ENCODE results near the gene LYPD8.

The LYPD8 gene

DNA sequence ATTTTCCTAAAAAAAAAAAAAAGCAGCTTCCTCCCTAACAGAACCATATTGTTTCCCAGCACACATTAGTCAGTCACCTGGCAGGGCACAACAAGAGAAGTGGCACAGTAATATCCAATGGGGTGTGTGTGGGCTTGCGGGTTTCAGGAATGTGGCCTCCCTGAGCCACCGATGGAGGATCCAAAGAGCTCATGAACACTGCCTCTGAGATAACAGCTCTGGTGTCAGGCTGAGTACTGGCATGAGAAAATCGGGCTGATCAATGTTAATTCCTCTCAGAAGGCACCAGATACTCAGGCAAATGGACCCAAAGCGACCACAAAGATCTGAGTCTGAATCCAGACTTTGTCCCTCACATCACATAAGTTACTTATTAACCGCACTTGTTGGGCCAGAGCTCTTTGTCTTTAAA lies 2.2 kb upstream of the LYPD8 start:
- DNase-seq (ENCODE audit: extremely low read depth, low read depth) = no peak
- TF ChIP-seq, protein P1, sequence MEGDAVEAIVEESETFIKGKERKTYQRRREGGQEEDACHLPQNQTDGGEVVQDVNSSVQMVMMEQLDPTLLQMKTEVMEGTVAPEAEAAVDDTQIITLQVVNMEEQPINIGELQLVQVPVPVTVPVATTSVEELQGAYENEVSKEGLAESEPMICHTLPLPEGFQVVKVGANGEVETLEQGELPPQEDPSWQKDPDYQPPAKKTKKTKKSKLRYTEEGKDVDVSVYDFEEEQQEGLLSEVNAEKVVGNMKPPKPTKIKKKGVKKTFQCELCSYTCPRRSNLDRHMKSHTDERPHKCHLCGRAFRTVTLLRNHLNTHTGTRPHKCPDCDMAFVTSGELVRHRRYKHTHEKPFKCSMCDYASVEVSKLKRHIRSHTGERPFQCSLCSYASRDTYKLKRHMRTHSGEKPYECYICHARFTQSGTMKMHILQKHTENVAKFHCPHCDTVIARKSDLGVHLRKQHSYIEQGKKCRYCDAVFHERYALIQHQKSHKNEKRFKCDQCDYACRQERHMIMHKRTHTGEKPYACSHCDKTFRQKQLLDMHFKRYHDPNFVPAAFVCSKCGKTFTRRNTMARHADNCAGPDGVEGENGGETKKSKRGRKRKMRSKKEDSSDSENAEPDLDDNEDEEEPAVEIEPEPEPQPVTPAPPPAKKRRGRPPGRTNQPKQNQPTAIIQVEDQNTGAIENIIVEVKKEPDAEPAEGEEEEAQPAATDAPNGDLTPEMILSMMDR (IDR thresholded peaks at IDR 0.05; ENCODE audit: low read depth, low read length) = no peak

DNA sequence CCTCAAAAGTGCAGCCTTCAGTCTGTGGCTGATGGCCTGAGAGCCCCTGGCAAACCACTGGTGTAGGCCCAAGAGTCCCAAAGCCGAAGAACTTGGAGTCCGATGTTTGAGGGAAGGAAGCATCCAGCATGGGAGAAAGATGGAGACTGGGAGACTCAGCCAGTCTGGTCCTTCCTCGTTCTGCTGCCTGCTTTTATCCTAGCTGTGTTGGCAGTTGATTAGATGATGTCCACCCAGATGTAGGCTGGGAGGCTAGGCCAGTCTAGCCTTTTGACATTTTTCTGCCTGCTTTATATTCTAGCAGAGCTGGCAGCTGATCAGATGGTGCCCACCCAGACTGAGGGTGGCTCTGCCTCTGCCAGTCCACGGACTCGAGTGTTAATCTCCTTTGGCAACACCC lies 1.1 kb upstream of the LYPD8 start:
- no peak for DNase-seq (ENCODE audit: extremely low read depth, low read depth)

DNA sequence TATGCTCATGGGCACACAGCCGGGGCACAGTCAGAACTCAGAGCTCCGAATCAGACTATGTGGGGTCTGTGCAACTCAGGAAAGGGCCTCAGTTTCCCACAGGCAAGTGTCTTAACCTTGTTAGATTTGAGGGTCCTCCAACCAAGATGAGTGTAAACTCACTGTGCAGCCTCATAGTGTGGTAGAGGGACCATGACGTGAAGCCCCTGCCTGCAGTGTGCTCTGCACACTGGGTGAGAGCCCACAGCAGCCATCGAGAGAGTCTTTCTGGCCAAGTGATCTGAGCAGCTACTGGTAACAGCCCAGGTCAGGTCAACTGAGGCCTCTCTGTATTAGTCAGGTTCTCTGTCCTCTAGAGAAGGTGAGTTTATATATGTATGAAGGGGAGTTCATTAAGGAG lies 592 bp upstream of the LYPD8 start:
- TF ChIP-seq, protein P1 (IDR thresholded peaks at IDR 0.05; ENCODE audit: low read depth, low read length) = no peak

More for the DNA sequence above, 1.1 kb upstream of the LYPD8 start:
- TF ChIP-seq, protein P1 (IDR thresholded peaks at IDR 0.05; ENCODE audit: low read depth, low read length) = no peak

DNA sequence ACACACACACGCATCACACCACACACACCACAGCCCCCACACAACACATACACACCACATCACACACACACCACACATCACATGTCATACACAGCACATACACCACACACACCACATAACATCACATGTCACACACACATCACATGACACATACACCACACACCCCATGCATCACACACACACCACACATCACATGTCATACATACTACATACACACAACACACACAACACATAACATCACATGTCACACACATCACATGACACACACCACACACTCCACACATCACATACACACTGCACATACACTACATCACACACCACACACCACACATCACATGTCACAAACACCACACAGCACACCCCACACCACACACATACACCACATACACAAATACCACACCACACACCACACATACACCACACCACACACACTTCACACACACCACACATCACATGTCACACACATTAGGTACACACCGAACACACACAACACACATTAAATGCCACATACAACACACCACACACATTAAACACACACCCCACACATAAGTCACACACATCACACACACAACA lies 1.8 kb downstream of the LYPD8 start:
- TF ChIP-seq, protein P1 (IDR thresholded peaks at IDR 0.05; ENCODE audit: low read depth, low read length) = no peak
- DNase-seq (ENCODE audit: extremely low read depth, low read depth) = no peak

More for the DNA sequence above, 592 bp upstream of the LYPD8 start:
- no peak for DNase-seq (ENCODE audit: extremely low read depth, low read depth)

DNA sequence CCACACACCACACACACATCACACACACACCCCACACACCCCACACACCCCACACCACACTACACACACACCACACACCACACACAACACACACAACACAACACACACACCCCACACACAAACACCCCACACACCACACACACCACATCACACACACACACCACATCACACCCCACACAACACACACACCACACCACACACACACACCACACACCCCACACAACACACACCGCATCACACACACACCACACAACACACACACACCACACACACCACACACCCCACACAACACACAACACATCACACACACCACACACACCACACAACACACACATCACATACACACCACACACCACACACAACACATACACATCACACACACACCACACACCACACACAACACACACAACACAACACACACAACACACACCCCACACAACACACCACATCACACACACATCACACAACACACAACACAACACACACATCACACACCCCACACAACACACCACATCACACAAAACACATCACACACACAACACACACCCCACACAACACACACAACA lies 2.4 kb downstream of the LYPD8 start:
- TF ChIP-seq, protein P1 (IDR thresholded peaks at IDR 0.05; ENCODE audit: low read depth, low read length) = no peak
- no peak for DNase-seq (ENCODE audit: extremely low read depth, low read depth)

DNA sequence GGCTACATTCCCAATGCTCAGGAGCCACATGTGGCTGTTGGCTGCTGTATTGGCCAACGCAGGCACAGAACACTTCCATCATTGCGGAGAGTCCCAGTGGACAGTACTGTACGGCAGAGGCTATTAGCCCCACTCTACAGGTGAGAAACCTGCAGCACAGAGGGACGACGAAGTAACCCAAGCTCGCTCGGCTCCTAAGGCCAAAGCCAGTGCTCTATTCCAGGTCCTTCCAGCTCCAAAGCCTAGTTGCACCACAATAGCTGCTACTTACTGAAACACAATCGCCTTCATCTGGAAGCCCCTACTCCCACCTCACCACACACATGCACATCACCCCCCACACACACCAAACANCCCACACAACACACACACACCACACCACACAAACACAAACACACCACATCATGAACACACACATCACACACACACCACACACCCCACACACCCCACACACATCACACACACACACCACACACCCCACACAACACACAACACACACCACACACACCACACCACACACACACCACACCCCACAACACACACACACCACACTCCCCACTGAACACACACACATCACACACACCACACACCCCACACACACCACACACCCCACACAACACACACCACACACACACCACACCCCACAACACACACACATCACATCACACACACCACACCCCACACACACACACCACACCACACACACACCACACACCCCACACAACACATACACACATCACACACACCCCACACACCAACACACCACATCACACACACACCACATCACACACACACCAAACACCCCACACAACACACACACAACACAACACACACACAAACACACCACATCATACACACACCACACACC lies 3.2 kb downstream of the LYPD8 start:
- DNase-seq (ENCODE audit: extremely low read depth, low read depth) = no peak
- TF ChIP-seq, protein P1 (IDR thresholded peaks at IDR 0.05; ENCODE audit: low read depth, low read length) = no peak

DNA sequence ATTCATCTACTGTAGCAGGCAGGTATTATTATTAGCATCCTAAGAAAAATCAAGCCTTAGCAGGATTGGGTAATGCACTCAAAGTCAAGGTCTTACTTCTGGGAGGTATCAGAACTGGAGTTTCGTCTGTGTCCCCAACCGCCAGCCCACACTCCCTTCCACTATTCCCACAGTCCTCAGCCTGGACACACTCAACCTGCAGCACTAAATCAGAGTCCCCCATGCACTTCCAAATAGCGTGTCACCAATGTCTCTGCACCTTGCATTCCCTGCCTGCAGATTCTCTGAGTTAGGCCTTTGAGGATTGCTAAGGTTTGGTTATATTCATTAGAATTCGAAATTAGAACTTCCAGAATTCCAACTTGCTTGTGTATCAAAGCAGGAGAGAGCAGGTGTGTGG lies 3.9 kb downstream of the LYPD8 start:
- TF ChIP-seq, protein P1 (IDR thresholded peaks at IDR 0.05; ENCODE audit: low read depth, low read length) = no peak
- DNase-seq (ENCODE audit: extremely low read depth, low read depth) = no peak
